Measurements from ENCODE around the gene CDC5L. TPM values are rescaled to one million over a fixed set of nuclear protein-coding genes. Genes with fewer than 3 reads are reported as not detected.

The CDC5L gene
- total RNA-seq, 6 donors from 2014 or later = 5.4 to 24.0 (median 13.8) TPM

- H3K27me3 ChIP-seq = no peaks in the 10 kb centered on the region
These were observed 92.6 kb downstream of the CDC5L start for GRCh38 chr6:44480097-44480541.

GRCh38 chr6:44481056-44481455 is 93.5 kb downstream of the CDC5L start:
- Histone ChIP-seq H3K9me3 (no peaks in the 10 kb centered on the region), H3K36me3 (no peaks in the 10 kb centered on the region), H3K27me3 (no peaks in the 10 kb centered on the region), H3K4me1 (peaks cover 0 to 2% (median 1%) of the 10 kb centered on the region in 4 donors), H3K27ac (no peak overlapping the region), H3K4me3 (no peak overlapping the region)
- ATAC-seq (ENCODE audit: low FRiP score in 2 of 2) (no peak), DNase-seq (no peak)
- 90 to 91% methylated on average over 6 of the region's 6 CpGs for WGBS, 2 donors
- no peak for TF ChIP-seq CTCF (IDR thresholded peaks at IDR 0.05)
- no peak for TF ChIP-seq POLR2AphosphoS5 (IDR thresholded peaks at IDR 0.05)
- no peak for TF ChIP-seq EP300 (IDR thresholded peaks at IDR 0.05)
- TF ChIP-seq POLR2A (IDR thresholded peaks at IDR 0.05) = no peak

More at GRCh38 chr6:44480097-44480541, 92.6 kb downstream of the CDC5L start:
- Histone ChIP-seq H3K4me1 (peaks cover 0 to 9% (median 8%) of the 10 kb centered on the region in 4 donors), H3K27ac (no peak overlapping the region), H3K9me3 (no peaks in the 10 kb centered on the region), H3K36me3 (no peaks in the 10 kb centered on the region), H3K4me3 (no peak overlapping the region)
- ATAC-seq (ENCODE audit: low FRiP score in 2 of 2) = no peak
- TF ChIP-seq CTCF (IDR thresholded peaks at IDR 0.05) (no peak), POLR2AphosphoS5 (IDR thresholded peaks at IDR 0.05) (no peak), EP300 (IDR thresholded peaks at IDR 0.05) (no peak), POLR2A (IDR thresholded peaks at IDR 0.05) (no peak)
- no peak for DNase-seq
- 88 to 95% methylated on average over 10 to 13 of the region's 13 CpGs for WGBS, 2 donors

GRCh38 chr6:44481760-44482159 is 94.3 kb downstream of the CDC5L start:
- Histone ChIP-seq H3K4me3 (no peak overlapping the region), H3K4me1 (no peaks in the 10 kb centered on the region), H3K9me3 (no peaks in the 10 kb centered on the region), H3K27me3 (no peaks in the 10 kb centered on the region), H3K36me3 (no peaks in the 10 kb centered on the region), H3K27ac (no peak overlapping the region)
- TF ChIP-seq CTCF (IDR thresholded peaks at IDR 0.05) (no peak), POLR2A (IDR thresholded peaks at IDR 0.05) (no peak), EP300 (IDR thresholded peaks at IDR 0.05) (no peak), POLR2AphosphoS5 (IDR thresholded peaks at IDR 0.05) (no peak)
- no peak for DNase-seq
- 88 to 92% methylated on average over 9 of the region's 9 CpGs for WGBS, 2 donors
- no peak for ATAC-seq (ENCODE audit: low FRiP score in 2 of 2)

- DNase-seq (no peak), ATAC-seq (ENCODE audit: low FRiP score in 2 of 2) (no peak)
- H3K27ac ChIP-seq = no peak overlapping the region
- no peaks in the 10 kb centered on the region for H3K4me1 ChIP-seq
- no peaks in the 10 kb centered on the region for H3K9me3 ChIP-seq
- 77 to 79% methylated on average over 12 of the region's 12 CpGs for WGBS, 2 donors
- H3K36me3 ChIP-seq = no peaks in the 10 kb centered on the region
- no peak overlapping the region for H3K4me3 ChIP-seq
- H3K27me3 ChIP-seq = no peaks in the 10 kb centered on the region
- no peak for TF ChIP-seq CTCF (IDR thresholded peaks at IDR 0.05)
- no peak for TF ChIP-seq POLR2AphosphoS5 (IDR thresholded peaks at IDR 0.05)
- no peak for TF ChIP-seq POLR2A (IDR thresholded peaks at IDR 0.05)
- TF ChIP-seq EP300 (IDR thresholded peaks at IDR 0.05) = no peak
These were observed 98.3 kb downstream of the CDC5L start for GRCh38 chr6:44485601-44486401.

- no peaks in the 10 kb centered on the region for H3K9me3 ChIP-seq
- no peak for TF ChIP-seq CTCF (IDR thresholded peaks at IDR 0.05)
- no peak for TF ChIP-seq EP300 (IDR thresholded peaks at IDR 0.05)
- no peak for TF ChIP-seq POLR2A (IDR thresholded peaks at IDR 0.05)
- no peak for TF ChIP-seq POLR2AphosphoS5 (IDR thresholded peaks at IDR 0.05)
- H3K27me3 ChIP-seq = no peaks in the 10 kb centered on the region
- H3K36me3 ChIP-seq = no peaks in the 10 kb centered on the region
- ATAC-seq (ENCODE audit: low FRiP score in 2 of 2) = no peak
- no peaks in the 10 kb centered on the region for H3K4me1 ChIP-seq
- DNase-seq = no peak
- 86 to 87% methylated on average over 1 of the region's 1 CpG for WGBS, 2 donors
- no peak overlapping the region for H3K27ac ChIP-seq
- H3K4me3 ChIP-seq = no peak overlapping the region
These were observed 99.5 kb downstream of the CDC5L start for GRCh38 chr6:44487002-44487401.

Data from upper lobe of left lung (tissue), 6 donors.